NCI-H2107 (cell line): ENCODE measurements around the gene TGFBR1.
A peak's percentile ranks its signal among the peaks of the same experiment; 100 is the strongest.

Source experiments
- DNase-seq: peaks from one replicate; lab custom pipeline; 2025; lab: John Stamatoyannopoulos, UW

TGFBR1 gene

GRCh38 chr9:99171225-99172123 lies 66.6 kb downstream of the TGFBR1 start:
- DNase-seq: no peak

GRCh38 chr9:99172124-99173091 lies 67.5 kb downstream of the TGFBR1 start:
- no peak for DNase-seq

GRCh38 chr9:99173570-99174504 lies 68.9 kb downstream of the TGFBR1 start:
- no peak for DNase-seq

- DNase-seq: no peak
Observed at GRCh38 chr9:99176527-99177013, 71.7 kb downstream of the TGFBR1 start.

- DNase-seq: no peak
Observed at GRCh38 chr9:99177576-99178366, 72.9 kb downstream of the TGFBR1 start.

- DNase-seq: no peak
Observed at GRCh38 chr9:99178912-99179872, 74.3 kb downstream of the TGFBR1 start.

GRCh38 chr9:99180199-99180598 lies 75.3 kb downstream of the TGFBR1 start:
- no peak for DNase-seq

GRCh38 chr9:99180662-99181061 lies 75.7 kb downstream of the TGFBR1 start:
- DNase-seq: no peak

- DNase-seq: no peak
Observed at GRCh38 chr9:99181206-99181605, 76.3 kb downstream of the TGFBR1 start.

- DNase-seq: no peak
Observed at GRCh38 chr9:99181621-99182020, 76.7 kb downstream of the TGFBR1 start.

- no peak for DNase-seq
Observed at GRCh38 chr9:99182356-99182755, 77.4 kb downstream of the TGFBR1 start.

- DNase-seq: no peak
Observed at GRCh38 chr9:99183616-99184015, 78.7 kb downstream of the TGFBR1 start.

- no peak for DNase-seq
Observed at GRCh38 chr9:99184110-99184474, 79.2 kb downstream of the TGFBR1 start.

GRCh38 chr9:99184475-99185347 lies 79.8 kb downstream of the TGFBR1 start:
- DNase-seq: peak; percentile 83

GRCh38 chr9:99185348-99185632 lies 80.4 kb downstream of the TGFBR1 start:
- DNase-seq: no peak

GRCh38 chr9:99185934-99186333 lies 81.0 kb downstream of the TGFBR1 start:
- DNase-seq: no peak

GRCh38 chr9:99187311-99187710 lies 82.4 kb downstream of the TGFBR1 start:
- DNase-seq: no peak

GRCh38 chr9:99189186-99189585 lies 84.3 kb downstream of the TGFBR1 start:
- DNase-seq: no peak
